Kidney (tissue), 14 donors: ENCODE results near the gene SBF2. TPM values are rescaled to one million over a fixed set of nuclear protein-coding genes. Genes with fewer than 3 reads are reported as not detected.

ENCODE experiments used
- DNase-seq, 5 donors: peaks; one replicate each; pipeline ENCODE4 v3.0.0-alpha.2; 2013 to 2020
- FAIRE-seq: peaks from 2 replicates; lab custom pipeline; 2012; peaks lifted over from hg19 to GRCh38; lab: Jason Lieb, UNC
- H3K27ac ChIP-seq, 2 donors: one replicate each; pipeline ENCODE4 v1.7.0; 2013; ENCODE audit warnings: low read depth in 2 of 2, low read length in 2 of 2, inconsistent platforms in 1 of 2
- H3K27me3 ChIP-seq: one replicate; pipeline ENCODE4 v1.7.1; 2013; ENCODE audit warnings: low read length, inconsistent platforms; ENCODE audit not compliant: control insufficient read depth, insufficient read depth
- H3K36me3 ChIP-seq, 3 donors: one replicate each; pipeline versions ENCODE4 v1.7.0 to v1.7.1; 2013; ENCODE audit warnings: low read length in 3 of 3, control low read depth in 1 of 3, inconsistent platforms in 1 of 3; ENCODE audit not compliant: insufficient read depth in 3 of 3, control insufficient read depth in 2 of 3
- H3K4me1 ChIP-seq, 3 donors: one replicate each; pipeline versions ENCODE4 v1.7.0 to v1.7.1; 2013; ENCODE audit warnings: low read length in 3 of 3, inconsistent platforms in 1 of 3, low read depth in 1 of 3; ENCODE audit not compliant: control insufficient read depth in 2 of 3, insufficient read depth in 2 of 3
- H3K4me3 ChIP-seq, 3 donors: one replicate each; pipeline versions ENCODE4 v1.7.0 to v1.8.1; 2013; ENCODE audit warnings: low read length in 3 of 3, control low read depth in 1 of 3, inconsistent platforms in 1 of 3
- H3K9ac ChIP-seq, 3 donors: one replicate each; pipeline versions ENCODE4 v1.7.0 to v1.7.1; 2013; ENCODE audit warnings: low read length in 3 of 3, control low read depth in 1 of 3, inconsistent platforms in 1 of 3
- H3K9me3 ChIP-seq, 3 donors: one replicate each; pipeline versions ENCODE4 v1.7.0 to v1.7.1; 2013; ENCODE audit warnings: low read length in 3 of 3, control low read depth in 1 of 3, inconsistent platforms in 1 of 3; ENCODE audit not compliant: control insufficient read depth in 2 of 3, insufficient read depth in 1 of 3
- CTCF ChIP-seq: IDR thresholded peaks from 3 replicates; pipeline ENCODE4 v1.5.1; 2012; ENCODE audit warnings: mild to moderate bottlenecking, moderate library complexity, borderline replicate concordance; ENCODE audit not compliant: insufficient read depth; ENCODE audit errors: extremely low read depth
- intact Hi-C: fragments of 100-400 bp; cut with DNase I; formaldehyde crosslinking; loops from one replicate; pipeline ENCODE4 v1.11.1; 2022
- polyA plus RNA-seq: library from polyadenylated mRNA; stranded (reverse); fragments of 350-450 nt; fragmentation: Illumina TruSeq; extraction: RNeasy Lipid Tissue Mini Kit (QIAGEN cat#74804); gene quantifications from one replicate; pipeline ENCODE4 v1.2.3, GENCODE V29; 2014; ENCODE audit warnings: low read depth, low replicate concordance; ENCODE audit not compliant: insufficient read depth
- total RNA-seq: library from RNA; stranded (reverse); fragmentation: NEBNext Ultra II Directional; extraction: Animal tissue kit (Norgen Biotek cat#: 25700); gene quantifications from one replicate; pipeline ENCODE4 v1.2.1, GENCODE V29; 2021
- donor health status: control.
- donor health status: control.
- donor health status: control.
- donor health status: control.
- donor health status: control.
- donor health status: DM: yes; HTN: yes; CAD: no.
- donor health status: Normal renal cell carcinoma (clear cell type).

SBF2 gene
- total and polyA plus RNA-seq, 2 donors from 2014 or later = 13.1 to 55.4 TPM

- no peak overlapping the region for H3K9ac ChIP-seq
- H3K9me3 ChIP-seq = no peaks in the 10 kb centered on the region
- DNase-seq = no peak
- TF ChIP-seq CTCF = no peak
- H3K4me3 ChIP-seq = no peak overlapping the region
- H3K27me3 ChIP-seq = no peaks in the 10 kb centered on the region
- intact Hi-C loops = no loop called here
- FAIRE-seq = no peak
- no peak overlapping the region for H3K27ac ChIP-seq
- no peaks in the 10 kb centered on the region for H3K36me3 ChIP-seq
- H3K4me1 ChIP-seq = no peaks in the 10 kb centered on the region
These were observed 226.3 kb downstream of the SBF2 start for GRCh38 chr11:10067629-10068300.

GRCh38 chr11:10066441-10066840, 227.6 kb downstream of the SBF2 start:
- Histone ChIP-seq H3K27me3 (no peaks in the 10 kb centered on the region), H3K4me1 (no peaks in the 10 kb centered on the region), H3K9me3 (no peaks in the 10 kb centered on the region), H3K27ac (no peak overlapping the region), H3K36me3 (no peaks in the 10 kb centered on the region), H3K9ac (no peak overlapping the region), H3K4me3 (no peak overlapping the region)
- intact Hi-C loops = no loop called here
- FAIRE-seq = no peak
- no peak for TF ChIP-seq CTCF
- no peak for DNase-seq

- DNase-seq (no peak), FAIRE-seq (peak; percentile 3)
- H3K9ac ChIP-seq = no peak overlapping the region
- H3K36me3 ChIP-seq = no peaks in the 10 kb centered on the region
- intact Hi-C loops = no loop called here
- no peak overlapping the region for H3K4me3 ChIP-seq
- no peak for TF ChIP-seq CTCF
- no peaks in the 10 kb centered on the region for H3K4me1 ChIP-seq
- H3K27ac ChIP-seq = no peak overlapping the region
- H3K9me3 ChIP-seq = peaks cover 0 to 5% (median 0%) of the 10 kb centered on the region in 3 donors
- no peaks in the 10 kb centered on the region for H3K27me3 ChIP-seq
These were observed 229.2 kb downstream of the SBF2 start for GRCh38 chr11:10064828-10065227.
